GM12873 (cell line): ENCODE measurements around the gene ATP1A4.

Experiments
- CTCF ChIP-seq: IDR thresholded peaks from 2 replicates; pipeline ENCODE4 v1.5.1; 2012; ENCODE audit warnings: low read depth, mild to moderate bottlenecking, moderate library complexity, low read length, control low read depth; ENCODE audit not compliant: insufficient read depth; ENCODE audit errors: missing control alignments

Gene ATP1A4

GRCh38 chr1:160188341-160188740 lies 36.9 kb downstream of the ATP1A4 start:
- no peak for TF ChIP-seq CTCF

- no peak for TF ChIP-seq CTCF
These were observed 38.5 kb downstream of the ATP1A4 start, which contains the start of gene CASQ1 for GRCh38 chr1:160189649-160190625. TSS of gene CASQ1 (plus strand) at chr1:160190575. CDS start at chr1:160190752, 177 bp downstream.

GRCh38 chr1:160191756-160192155 lies 40.4 kb downstream of the ATP1A4 start:
- no peak for TF ChIP-seq CTCF

- no peak for TF ChIP-seq CTCF
These were observed 40.8 kb downstream of the ATP1A4 start for GRCh38 chr1:160192234-160192633.

DNA sequence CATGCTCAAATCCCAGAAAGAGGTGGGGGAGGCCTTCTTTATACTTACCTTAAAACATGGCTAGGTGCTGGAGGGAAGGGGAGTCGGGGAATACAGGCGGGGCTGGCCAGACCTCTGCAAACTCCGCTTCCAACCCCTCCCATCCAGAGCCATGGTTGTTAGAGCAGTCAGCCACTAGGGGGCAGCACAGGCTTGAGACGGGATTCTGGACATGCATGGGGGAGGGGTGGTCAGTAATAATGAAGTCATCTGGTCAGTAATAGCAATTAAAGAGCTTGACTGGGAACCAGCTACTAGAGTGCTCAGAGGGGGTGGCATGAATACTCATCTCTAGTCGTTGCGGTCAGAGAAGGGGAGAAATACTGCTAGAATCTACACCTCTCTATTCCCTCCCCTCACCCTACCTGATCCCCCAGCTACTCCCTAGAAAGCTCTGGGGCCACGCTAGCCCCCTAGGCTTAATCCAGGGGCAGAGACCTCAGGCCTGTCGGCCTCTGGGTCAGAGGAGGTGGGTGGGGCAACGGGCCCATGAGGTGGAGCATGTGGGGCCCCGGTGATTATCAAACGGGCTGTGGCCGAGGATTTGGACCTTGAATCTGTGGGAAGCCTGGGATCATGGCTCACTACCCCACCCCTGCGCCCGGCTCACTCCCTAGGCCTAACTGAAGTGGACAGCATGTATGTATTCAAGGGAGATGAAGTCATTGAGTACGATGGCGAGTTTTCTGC lies 41.9 kb downstream of the ATP1A4 start:
- peak; percentile 97 for TF ChIP-seq CTCF

- no peak for TF ChIP-seq CTCF
These were observed 42.7 kb downstream of the ATP1A4 start for GRCh38 chr1:160193832-160194736.
